Measurements from ENCODE around the gene PIGU. TPM values are rescaled to one million over a fixed set of nuclear protein-coding genes. Genes with fewer than 3 reads are reported as not detected.
A peak's percentile ranks its signal among the peaks of the same experiment; 100 is the strongest.

PIGU gene
- total and polyA plus RNA-seq, 2 of the 13 experiments (the other 11 are each of a cell fraction or from before 2014, with no cell fraction given) = 45.5 to 231 TPM

- TF ChIP-seq TARDBP (CRISPR knock-in tag; IDR thresholded peaks at IDR 0.05) (peak; percentile 91), CTCF (CRISPR knock-in tag; IDR thresholded peaks at IDR 0.05) (no peak; the same call in 1 of the 2 replicates), SETDB1 (CRISPR knock-in tag; IDR thresholded peaks at IDR 0.05; ENCODE audit: borderline replicate concordance) (no peak), ELF4 (CRISPR knock-in tag; IDR thresholded peaks at IDR 0.05; ENCODE audit: borderline replicate concordance) (no peak), ZNF101 (CRISPR knock-in tag; IDR thresholded peaks at IDR 0.05; ENCODE audit: borderline replicate concordance, low read depth) (0 out of 2 replicates have a peak, but pooled peaks have one; percentile 79), ELF3 (CRISPR knock-in tag; IDR thresholded peaks at IDR 0.05) (peak; percentile 97), MAF1 (CRISPR knock-in tag; IDR thresholded peaks at IDR 0.05; ENCODE audit: borderline replicate concordance) (0 out of 2 replicates have a peak, but pooled peaks have one; percentile 51), ATF5 (CRISPR knock-in tag; IDR thresholded peaks at IDR 0.05; ENCODE audit: low read depth) (no peak), ZMYM2 (CRISPR knock-in tag; IDR thresholded peaks at IDR 0.05) (peak; percentile 89), E2F5 (CRISPR knock-in tag; conservative IDR thresholded peaks at IDR 0.05) (no peak), ZNF501 (CRISPR knock-in tag; IDR thresholded peaks at IDR 0.05) (no peak; the same call in none of the 2 replicates), ZNF839 (CRISPR knock-in tag; IDR thresholded peaks at IDR 0.05; ENCODE audit: borderline replicate concordance) (no peak), ZBTB49 (CRISPR knock-in tag; IDR thresholded peaks at IDR 0.05; ENCODE audit: borderline replicate concordance) (0 out of 2 replicates have a peak, but pooled peaks have one; percentile 9), ATM (IDR thresholded peaks at IDR 0.05; ENCODE audit: borderline replicate concordance) (no peak), NCOA1 (CRISPR knock-in tag; IDR thresholded peaks at IDR 0.05) (peak; percentile 98), ZIK1 (CRISPR knock-in tag; IDR thresholded peaks at IDR 0.05; ENCODE audit: borderline replicate concordance, low read depth) (no peak), ZNF3 (CRISPR knock-in tag; IDR thresholded peaks at IDR 0.05) (0 out of 2 replicates have a peak, but pooled peaks have one; percentile 56), NAIF1 (CRISPR knock-in tag; IDR thresholded peaks at IDR 0.05; ENCODE audit: borderline replicate concordance) (no peak), ZNF260 (CRISPR knock-in tag; IDR thresholded peaks at IDR 0.05; ENCODE audit: borderline replicate concordance, low read depth) (no peak), CBX2 (IDR thresholded peaks at IDR 0.05; ENCODE audit: low read depth, low read length) (no peak), CBX2 (CRISPR knock-in tag; IDR thresholded peaks at IDR 0.05; ENCODE audit: low read depth) (peak; percentile 71; the same call in 1 of the 2 replicates)
- TF ChIP-seq, protein P1, sequence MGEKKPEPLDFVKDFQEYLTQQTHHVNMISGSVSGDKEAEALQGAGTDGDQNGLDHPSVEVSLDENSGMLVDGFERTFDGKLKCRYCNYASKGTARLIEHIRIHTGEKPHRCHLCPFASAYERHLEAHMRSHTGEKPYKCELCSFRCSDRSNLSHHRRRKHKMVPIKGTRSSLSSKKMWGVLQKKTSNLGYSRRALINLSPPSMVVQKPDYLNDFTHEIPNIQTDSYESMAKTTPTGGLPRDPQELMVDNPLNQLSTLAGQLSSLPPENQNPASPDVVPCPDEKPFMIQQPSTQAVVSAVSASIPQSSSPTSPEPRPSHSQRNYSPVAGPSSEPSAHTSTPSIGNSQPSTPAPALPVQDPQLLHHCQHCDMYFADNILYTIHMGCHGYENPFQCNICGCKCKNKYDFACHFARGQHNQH (CRISPR knock-in tag; IDR thresholded peaks at IDR 0.05) = peak; percentile 100
Observed at GRCh38 chr20:34621383-34622367, 55.2 kb downstream of the PIGU start (continued).
